Testis (tissue), 2 donors: Measurements from ENCODE around the gene C7orf25.

Source experiments
- POLR2A ChIP-seq: fragments of 450-650 bp; IDR thresholded peaks from one replicate; pipeline ENCODE4 v1.6.1; 2017; ENCODE audit warnings: antibody characterized with exemption, mild to moderate bottlenecking, moderate library complexity
- TF ChIP-seq, protein P1 (sequence below), 3 experiments: fragments of 450-650 bp in 2 of 3; fragments of 200-600 bp in 1 of 3; sonication (generic) in 1 of 3; IDR thresholded peaks; one replicate each; pipeline ENCODE4 v1.5.1; 2016 to 2019; ENCODE audit warnings: antibody characterized with exemption in 3 of 3, mild to moderate bottlenecking in 2 of 3, moderate library complexity in 1 of 3

DNA sequence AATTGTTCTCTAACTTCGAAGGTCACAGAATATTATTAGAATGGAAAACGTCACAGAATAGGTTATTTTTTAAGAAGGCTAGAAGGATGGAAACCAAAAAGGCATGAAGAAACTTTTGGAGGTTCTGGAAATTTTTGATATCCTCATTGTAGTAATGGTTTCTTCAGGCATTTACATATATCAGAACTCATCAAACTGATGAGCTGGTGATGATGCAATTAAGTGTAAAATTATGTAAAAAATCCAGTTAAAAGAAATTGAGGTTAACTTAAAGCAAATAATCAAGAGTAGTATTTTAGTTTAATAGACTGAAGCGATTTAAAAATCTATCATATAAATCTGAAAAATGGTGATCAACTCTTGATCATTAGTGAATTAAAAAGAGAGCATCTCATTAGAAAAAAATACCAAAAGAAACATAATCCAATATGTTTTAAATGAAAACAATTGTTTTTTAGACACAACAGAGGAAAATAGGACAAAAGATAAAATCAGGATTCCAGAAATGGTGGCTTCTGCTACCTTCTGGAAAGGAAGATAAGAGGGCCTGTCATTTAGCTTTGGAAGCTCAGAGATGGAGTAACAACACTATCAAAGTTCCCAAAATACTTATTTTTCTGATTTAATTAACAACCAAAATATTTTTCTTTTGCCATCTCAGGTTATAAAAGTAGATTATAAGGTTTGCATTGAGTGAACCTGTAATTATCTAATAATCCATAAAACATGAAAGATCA is 10.3 kb upstream of the C7orf25 start:
- no peak for TF ChIP-seq POLR2A
- TF ChIP-seq, protein P1, sequence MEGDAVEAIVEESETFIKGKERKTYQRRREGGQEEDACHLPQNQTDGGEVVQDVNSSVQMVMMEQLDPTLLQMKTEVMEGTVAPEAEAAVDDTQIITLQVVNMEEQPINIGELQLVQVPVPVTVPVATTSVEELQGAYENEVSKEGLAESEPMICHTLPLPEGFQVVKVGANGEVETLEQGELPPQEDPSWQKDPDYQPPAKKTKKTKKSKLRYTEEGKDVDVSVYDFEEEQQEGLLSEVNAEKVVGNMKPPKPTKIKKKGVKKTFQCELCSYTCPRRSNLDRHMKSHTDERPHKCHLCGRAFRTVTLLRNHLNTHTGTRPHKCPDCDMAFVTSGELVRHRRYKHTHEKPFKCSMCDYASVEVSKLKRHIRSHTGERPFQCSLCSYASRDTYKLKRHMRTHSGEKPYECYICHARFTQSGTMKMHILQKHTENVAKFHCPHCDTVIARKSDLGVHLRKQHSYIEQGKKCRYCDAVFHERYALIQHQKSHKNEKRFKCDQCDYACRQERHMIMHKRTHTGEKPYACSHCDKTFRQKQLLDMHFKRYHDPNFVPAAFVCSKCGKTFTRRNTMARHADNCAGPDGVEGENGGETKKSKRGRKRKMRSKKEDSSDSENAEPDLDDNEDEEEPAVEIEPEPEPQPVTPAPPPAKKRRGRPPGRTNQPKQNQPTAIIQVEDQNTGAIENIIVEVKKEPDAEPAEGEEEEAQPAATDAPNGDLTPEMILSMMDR (IDR thresholded peaks at IDR 0.05), result no peak
